Keratinocyte (primary cell): ENCODE measurements around the gene DYNC1I1. TPM values are rescaled to one million over a fixed set of nuclear protein-coding genes. Genes with fewer than 3 reads are reported as not detected.

Experiments used
- DNase-seq: peaks from one replicate; pipeline ENCODE4 v3.0.0-alpha.2; 2011; ENCODE audit warnings: low read depth, missing footprints, low spot score
- FAIRE-seq: peaks from 2 replicates; lab custom pipeline; 2011; peaks lifted over from hg19 to GRCh38; lab: Jason Lieb, UNC
- H2AFZ ChIP-seq: 2 replicates; pipeline ENCODE4 v1.6.0; 2012; ENCODE audit warnings: low read length, control low read depth, inconsistent platforms; ENCODE audit not compliant: control insufficient read depth
- H3K27ac ChIP-seq: 2 replicates; pipeline ENCODE4 v1.5.1; 2011; ENCODE audit warnings: low read length; ENCODE audit not compliant: control insufficient read depth, insufficient read depth
- H3K27me3 ChIP-seq: 3 replicates; pipeline ENCODE4 v1.6.0; 2011; ENCODE audit warnings: low read length; ENCODE audit not compliant: control insufficient read depth, insufficient read depth; ENCODE audit errors: extremely low read depth
- H3K36me3 ChIP-seq, 2 experiments: 2 replicates in 1 of 2; 3 replicates in 1 of 2; pipeline ENCODE4 v1.5.1; 2011; ENCODE audit warnings: low read length in 2 of 2, mild to moderate bottlenecking in 1 of 2; ENCODE audit not compliant: control insufficient read depth in 2 of 2, insufficient read depth in 2 of 2; ENCODE audit errors: extremely low read depth in 1 of 2
- H3K4me1 ChIP-seq: 3 replicates; pipeline ENCODE4 v1.5.1; 2011; ENCODE audit warnings: low read length; ENCODE audit not compliant: control insufficient read depth, insufficient read depth; ENCODE audit errors: extremely low read depth
- H3K4me2 ChIP-seq: 3 replicates; pipeline ENCODE4 v1.6.0; 2011; ENCODE audit warnings: low read depth, low read length; ENCODE audit not compliant: control insufficient read depth, insufficient read depth; ENCODE audit errors: extremely low read depth
- H3K4me3 ChIP-seq, 3 experiments: fragments of 200-600 bp in 1 of 3; sonication (generic) in 1 of 3; 2 replicates in 2 of 3; 3 replicates in 1 of 3; pipeline ENCODE4 v1.5.1; 2011 to 2016; ENCODE audit warnings: low read length in 3 of 3, mild to moderate bottlenecking in 3 of 3, control low read depth in 2 of 3, inconsistent platforms in 1 of 3, low read depth in 1 of 3, mixed read lengths in 1 of 3, mixed run types in 1 of 3, moderate library complexity in 1 of 3; ENCODE audit not compliant: control insufficient read depth in 2 of 3, insufficient read depth in 2 of 3; ENCODE audit errors: extremely low read depth in 1 of 3
- H3K79me2 ChIP-seq: 2 replicates; pipeline ENCODE4 v1.6.0; 2012; ENCODE audit warnings: low read length; ENCODE audit not compliant: control insufficient read depth, insufficient read depth
- H3K9ac ChIP-seq: 3 replicates; pipeline ENCODE4 v1.6.0; 2011; ENCODE audit warnings: low read length; ENCODE audit not compliant: control insufficient read depth, insufficient read depth; ENCODE audit errors: extremely low read depth
- H3K9me1 ChIP-seq: 3 replicates; pipeline ENCODE4 v1.6.0; 2011; ENCODE audit warnings: low read length; ENCODE audit not compliant: control insufficient read depth, insufficient read depth; ENCODE audit errors: extremely low read depth
- H3K9me3 ChIP-seq: 2 replicates; pipeline ENCODE4 v1.5.1; 2012; ENCODE audit warnings: low read depth, low read length; ENCODE audit not compliant: control insufficient read depth
- H4K20me1 ChIP-seq: 3 replicates; pipeline ENCODE4 v1.6.0; 2011; ENCODE audit warnings: low read length; ENCODE audit not compliant: control insufficient read depth, insufficient read depth; ENCODE audit errors: extremely low read depth
- CTCF ChIP-seq, 3 experiments: IDR thresholded peaks in 1 of 3; conservative IDR thresholded peaks in 1 of 3; optimal IDR thresholded peaks in 1 of 3; 2 replicates in 2 of 3; 3 replicates in 1 of 3; pipeline versions ENCODE3 to v1.5.1; 2011; ENCODE audit warnings: low read length in 3 of 3, mild to moderate bottlenecking in 3 of 3, moderate library complexity in 2 of 3, control low read depth in 1 of 3, inconsistent platforms in 1 of 3; ENCODE audit not compliant: insufficient read depth in 2 of 3; ENCODE audit errors: extremely low read depth in 1 of 3
- EZH2 ChIP-seq: IDR thresholded peaks from one replicate; pipeline ENCODE4 v1.6.1; 2012; ENCODE audit warnings: inconsistent platforms, mild to moderate bottlenecking, low read length, moderate library complexity
- dilution Hi-C: fragments of 300-500 bp; cut with MboI; formaldehyde crosslinking; loops from one replicate; pipeline ENCODE4 v1.7.0; 2020; ENCODE audit warnings: low sequenced_read_pairs; ENCODE audit not compliant: extremely low pct_ligation_motif_present
- polyA plus RNA-seq, 5 experiments: library from polyadenylated mRNA; depleted of rRNA in 3 of 5; stranded (reverse) in 3 of 5; stranded (forward) in 1 of 5; unstranded in 1 of 5; fragments of >200 nt; gene quantifications; 1 replicate in 1 of 5; 2 replicates in 3 of 5; 3 replicates in 1 of 5; pipeline versions ENCODE4 v1.2.1 to v1.2.3, GENCODE V29; 2011 to 2012; ENCODE audit warnings: missing spikeins in 2 of 5, low read depth in 1 of 5, low replicate concordance in 1 of 5

Gene DYNC1I1
- polyA plus RNA-seq, 1 donor (not counting 4 experiments of a cell fraction or from before 2014, with no cell fraction given), result 0.10 TPM

DNA sequence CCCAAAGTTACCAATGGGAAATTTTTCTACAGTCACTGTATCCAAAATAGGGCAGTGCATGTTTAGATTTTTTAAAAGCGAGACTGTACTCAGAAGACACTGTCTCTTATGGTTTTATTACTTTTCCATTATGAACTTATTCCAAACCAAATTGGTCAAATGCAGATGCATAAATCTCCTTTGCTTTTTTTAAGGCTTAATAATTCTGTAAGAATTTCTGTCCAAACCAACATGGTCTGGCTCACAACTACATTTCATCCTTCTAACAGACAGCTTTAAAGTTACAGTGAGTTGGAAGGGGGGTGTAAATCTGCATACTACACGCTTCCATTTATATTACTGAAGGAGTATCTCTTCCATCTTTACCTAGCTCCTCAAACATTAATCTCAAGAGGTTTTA is 350.4 kb downstream of the DYNC1I1 start:
- DNase-seq (no peak), FAIRE-seq (no peak)
- Histone ChIP-seq H3K9ac (no peak overlapping the region), H3K4me1 (no peaks in the 10 kb centered on the region), H2AFZ (no peak overlapping the region), H3K4me2 (no peak overlapping the region), H3K27me3 (no peaks in the 10 kb centered on the region), H3K9me1 (no peaks in the 10 kb centered on the region), H3K79me2 (no peaks in the 10 kb centered on the region), H3K27ac (no peak overlapping the region), H3K36me3 (peaks cover 1 to 4% of the 10 kb centered on the region in 2 experiments), H3K4me3 (no peak overlapping the region), H3K9me3 (no peaks in the 10 kb centered on the region), H4K20me1 (no peaks in the 10 kb centered on the region)
- dilution Hi-C loops, result no loop called here
- TF ChIP-seq EZH2 (no peak), CTCF (optimal IDR thresholded peaks at IDR 0.05 in 1 of 3, IDR thresholded peaks at IDR 0.05 in 1 of 3, conservative IDR thresholded peaks at IDR 0.05 in 1 of 3; ENCODE audit: extremely low read depth in 1 of 3, insufficient read depth in 2 of 3, low read length in 3 of 3) (no peak)

DNA sequence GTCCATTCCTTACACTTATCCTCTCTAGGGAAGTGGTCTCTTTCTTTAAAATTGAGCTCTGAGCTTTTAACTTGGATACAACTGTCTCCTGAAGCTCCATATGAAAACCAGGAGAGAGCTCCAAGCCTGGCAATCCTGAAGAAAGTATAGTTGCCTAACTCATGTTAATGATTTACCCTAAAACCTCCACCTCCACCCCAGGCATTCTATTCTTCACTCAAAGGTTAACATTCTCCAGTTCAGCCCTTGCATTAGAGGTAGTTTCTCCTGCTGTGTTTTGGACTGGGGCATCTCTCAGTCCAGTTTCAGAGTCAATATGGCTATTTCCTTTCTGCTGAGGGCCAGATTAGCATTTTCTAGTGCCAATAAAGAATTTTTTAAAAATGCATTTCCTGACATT is 354.0 kb downstream of the DYNC1I1 start:
- Histone ChIP-seq H3K4me1 (no peaks in the 10 kb centered on the region), H3K4me3 (no peak overlapping the region), H3K36me3 (peaks cover 3 to 5% of the 10 kb centered on the region in 2 experiments), H4K20me1 (no peaks in the 10 kb centered on the region), H2AFZ (no peak overlapping the region), H3K79me2 (no peaks in the 10 kb centered on the region), H3K9me1 (no peaks in the 10 kb centered on the region), H3K9me3 (no peaks in the 10 kb centered on the region), H3K4me2 (no peak overlapping the region), H3K27me3 (no peaks in the 10 kb centered on the region), H3K27ac (no peak overlapping the region), H3K9ac (no peak overlapping the region)
- TF ChIP-seq EZH2, result no peak
- TF ChIP-seq CTCF (optimal IDR thresholded peaks at IDR 0.05 in 1 of 3, IDR thresholded peaks at IDR 0.05 in 1 of 3, conservative IDR thresholded peaks at IDR 0.05 in 1 of 3; ENCODE audit: extremely low read depth in 1 of 3, insufficient read depth in 2 of 3, low read length in 3 of 3), result no peak
- no peak for DNase-seq
- FAIRE-seq, result no peak
- dilution Hi-C loops, result no loop called here
